ENCODE data around the gene ARMC5. TPM values are rescaled to one million over a fixed set of nuclear protein-coding genes. Genes with fewer than 3 reads are reported as not detected.
A peak's percentile ranks its signal among the peaks of the same experiment; 100 is the strongest.
"Not testable (repeated sequence)": the region's sequence is repeated elsewhere in the genome, so short reads cannot be mapped to it uniquely, and the experiment has no call there.

ARMC5 gene
- 6.7 and 8.2 TPM in 2 replicates for total RNA-seq (2014; rRNA removed; shearing (Covaris generic))
- polyA plus RNA-seq (2015; cell fraction: cytosol; rRNA removed), result 12.0 and 12.1 TPM in 2 replicates
- 13.0 and 17.4 TPM in 2 replicates for polyA plus RNA-seq (2015; cell fraction: nucleus; rRNA removed)

DNA sequence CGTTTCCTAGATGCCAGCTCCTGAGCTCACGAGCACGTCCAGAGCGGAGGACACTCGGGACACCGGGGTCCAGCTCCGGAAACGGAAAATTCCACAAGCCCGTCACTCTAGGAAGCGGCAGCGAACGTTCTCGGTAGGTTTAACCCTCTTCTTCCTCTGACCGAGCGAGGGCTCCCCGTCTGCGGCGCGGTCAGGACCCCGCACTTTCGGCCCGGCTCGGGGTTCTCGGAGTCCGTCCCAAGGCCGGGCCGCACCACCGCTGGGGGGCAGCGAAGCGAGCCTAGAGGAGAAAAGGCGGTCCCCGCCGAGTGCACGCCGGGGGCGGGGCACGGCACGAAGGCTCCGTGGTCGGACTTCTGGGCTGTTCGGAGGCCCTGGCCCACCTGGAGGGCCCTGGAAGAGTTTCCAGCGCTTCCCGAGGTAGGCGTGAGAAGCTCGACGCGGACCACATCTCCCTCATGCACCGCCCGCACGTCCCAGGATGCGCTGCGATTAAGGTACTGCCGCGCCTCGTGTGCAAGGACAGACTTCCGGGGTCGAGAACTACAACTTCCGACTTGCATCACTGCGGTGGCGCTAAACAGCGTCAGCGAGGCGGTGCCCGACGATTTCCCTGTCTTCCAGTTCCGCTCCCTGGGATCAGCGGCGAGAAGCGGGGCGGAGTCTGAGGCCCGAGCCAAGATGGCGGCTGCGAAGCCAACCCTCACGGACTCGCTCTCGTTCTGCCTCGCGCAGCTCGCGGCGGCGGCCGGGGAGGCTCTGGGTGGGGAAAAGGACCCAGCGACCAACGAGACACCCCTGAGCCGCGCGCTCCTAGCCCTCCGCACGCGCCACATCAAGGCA lies at the start of gene ARMC5:
TSS of gene ARMC5 (plus strand) at position 658 of the 843 bp plus-strand sequence. CDS start at position 682, 24 bp downstream.
- DNase-seq (ENCODE audit: low read depth, low spot score), result peak; percentile 97
- in situ Hi-C loops (cut with HindIII; ENCODE audit: low pct_unique_long_range_greater_than_20kb, low sequenced_read_pairs), result no loop called here

DNA sequence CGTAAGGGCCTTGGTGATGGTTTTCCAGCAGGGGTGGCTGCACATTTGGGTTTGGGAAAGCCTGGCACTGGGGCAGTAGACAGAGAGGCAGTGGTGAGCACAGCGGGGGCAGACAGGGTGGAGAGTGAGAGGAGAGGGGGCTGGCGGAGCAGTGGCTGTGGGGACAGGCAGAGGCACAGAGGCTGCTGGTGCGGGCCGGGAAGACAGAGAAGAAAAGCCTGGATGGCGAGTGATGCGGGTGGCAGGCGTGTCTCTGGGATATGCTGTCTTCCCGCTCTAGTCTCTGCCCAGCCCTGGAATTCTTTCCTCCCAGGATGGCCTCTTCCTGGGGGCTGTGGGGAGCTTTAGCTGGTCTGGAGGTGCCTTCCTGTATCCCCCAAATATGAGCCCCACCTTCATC lies 49.2 kb upstream of the ARMC5 start:
- in situ Hi-C loops (cut with HindIII; ENCODE audit: low pct_unique_long_range_greater_than_20kb, low sequenced_read_pairs), result no loop called here
- DNase-seq (ENCODE audit: low read depth, low spot score), result no peak

GRCh38 chr16:31411024-31411844 lies 48.1 kb upstream of the ARMC5 start:
- in situ Hi-C loops (cut with HindIII; ENCODE audit: low pct_unique_long_range_greater_than_20kb, low sequenced_read_pairs), result no loop called here
- no peak for DNase-seq (ENCODE audit: low read depth, low spot score)

GRCh38 chr16:31412750-31413149 lies 46.6 kb upstream of the ARMC5 start:
- in situ Hi-C loops (cut with HindIII; ENCODE audit: low pct_unique_long_range_greater_than_20kb, low sequenced_read_pairs), result no loop called here
- no peak for DNase-seq (ENCODE audit: low read depth, low spot score)

DNA sequence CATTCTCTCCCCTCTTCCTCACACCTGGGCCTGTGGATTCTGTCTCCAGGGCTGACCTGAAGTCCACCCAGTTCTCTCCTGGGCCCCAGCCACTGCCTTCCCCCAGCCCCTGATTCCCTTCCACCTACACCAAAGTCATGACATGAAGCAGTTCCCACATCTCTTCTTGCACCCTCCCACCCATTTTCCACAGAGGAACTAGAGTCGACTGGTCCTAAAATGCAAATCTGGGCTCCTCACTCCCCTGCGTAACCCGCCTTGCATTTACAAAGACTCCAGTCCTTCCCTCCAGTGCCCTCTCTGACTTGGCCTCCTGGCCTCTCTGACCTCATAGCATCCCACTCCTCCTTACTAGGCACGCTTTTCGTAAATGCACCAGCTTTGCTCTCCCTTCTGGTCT lies 45.9 kb upstream of the ARMC5 start:
- no peak for DNase-seq (ENCODE audit: low read depth, low spot score)
- in situ Hi-C loops (cut with HindIII; ENCODE audit: low pct_unique_long_range_greater_than_20kb, low sequenced_read_pairs), result no loop called here

DNA sequence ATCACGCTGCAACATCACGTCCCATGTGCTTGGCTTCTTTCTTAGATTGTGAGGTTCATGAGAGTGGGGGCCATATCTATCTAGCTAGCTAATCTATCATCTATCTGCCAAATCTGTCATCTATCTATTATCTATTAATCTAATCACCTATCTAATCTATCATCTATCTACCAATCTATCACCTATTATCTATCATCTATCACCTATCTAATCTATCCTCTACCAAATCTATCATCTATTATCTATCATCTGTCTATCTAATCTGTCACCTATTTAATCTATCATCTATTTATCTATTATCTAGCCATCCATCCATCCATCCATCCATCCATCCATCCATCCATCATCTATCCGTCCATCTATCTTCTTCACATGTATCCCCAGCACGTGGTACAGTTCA lies 45.4 kb upstream of the ARMC5 start:
- DNase-seq (ENCODE audit: low read depth, low spot score), result no peak
- in situ Hi-C loops (cut with HindIII; ENCODE audit: low pct_unique_long_range_greater_than_20kb, low sequenced_read_pairs), result no loop called here

DNA sequence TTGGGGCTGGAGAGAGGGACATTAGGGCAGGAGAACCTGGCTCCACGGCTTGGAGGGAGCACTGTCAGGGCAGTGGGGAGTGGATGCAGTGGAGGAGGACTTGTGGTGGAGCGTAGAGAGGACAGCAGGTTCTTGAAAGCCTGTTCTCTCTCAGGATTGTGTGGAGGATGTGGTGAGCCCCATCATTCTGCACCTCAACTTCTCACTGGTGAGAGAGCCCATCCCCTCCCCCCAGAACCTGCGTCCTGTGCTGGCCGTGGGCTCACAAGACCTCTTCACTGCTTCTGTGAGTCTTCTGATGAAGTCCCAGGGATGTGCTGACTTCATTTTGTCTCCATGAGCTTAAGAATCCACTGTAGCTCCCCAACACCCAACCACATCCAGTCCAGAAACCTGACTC lies 44.6 kb upstream of the ARMC5 start:
- no peak for DNase-seq (ENCODE audit: low read depth, low spot score)
- in situ Hi-C loops (cut with HindIII; ENCODE audit: low pct_unique_long_range_greater_than_20kb, low sequenced_read_pairs), result no loop called here

DNA sequence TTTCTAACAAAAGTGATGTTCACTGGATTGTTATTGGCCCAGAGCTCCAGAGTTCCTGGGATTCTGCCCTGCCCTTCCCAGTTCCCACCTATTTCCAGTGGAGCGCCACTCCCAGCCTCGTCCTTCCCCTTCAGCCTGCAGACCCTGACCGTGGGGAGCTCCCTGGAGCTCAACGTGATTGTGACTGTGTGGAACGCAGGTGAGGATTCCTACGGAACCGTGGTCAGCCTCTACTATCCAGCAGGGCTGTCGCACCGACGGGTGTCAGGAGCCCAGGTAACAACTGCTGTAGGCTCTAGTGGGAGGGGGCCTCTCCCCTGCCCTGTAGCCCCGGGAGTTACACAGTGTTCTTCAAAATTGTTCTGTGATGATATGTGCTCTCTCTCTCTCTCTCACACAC lies 42.9 kb upstream of the ARMC5 start:
- in situ Hi-C loops (cut with HindIII; ENCODE audit: low pct_unique_long_range_greater_than_20kb, low sequenced_read_pairs), result no loop called here
- no peak for DNase-seq (ENCODE audit: low read depth, low spot score)

DNA sequence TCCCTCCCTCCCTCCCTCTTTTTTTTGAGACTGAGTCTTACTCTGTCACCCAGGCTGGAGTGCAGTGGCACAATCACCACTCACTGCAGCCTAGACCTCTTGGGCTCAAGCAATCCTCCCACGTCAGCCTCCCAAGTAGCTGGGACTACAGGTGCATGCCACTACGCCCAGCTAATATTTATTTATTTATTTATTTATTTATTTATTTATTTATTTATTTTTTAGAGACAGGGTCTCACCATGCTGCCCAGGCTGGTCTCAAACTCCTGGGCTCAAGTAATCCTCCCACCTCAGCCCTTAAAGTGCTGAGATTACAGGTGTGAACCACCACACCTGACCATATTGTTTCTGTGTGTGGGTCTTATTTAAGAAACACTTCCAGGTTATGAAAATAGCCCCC lies 42.3 kb upstream of the ARMC5 start:
- in situ Hi-C loops (cut with HindIII; ENCODE audit: low pct_unique_long_range_greater_than_20kb, low sequenced_read_pairs); DNase-seq (ENCODE audit: low read depth, low spot score): not testable (repeated sequence)

DNA sequence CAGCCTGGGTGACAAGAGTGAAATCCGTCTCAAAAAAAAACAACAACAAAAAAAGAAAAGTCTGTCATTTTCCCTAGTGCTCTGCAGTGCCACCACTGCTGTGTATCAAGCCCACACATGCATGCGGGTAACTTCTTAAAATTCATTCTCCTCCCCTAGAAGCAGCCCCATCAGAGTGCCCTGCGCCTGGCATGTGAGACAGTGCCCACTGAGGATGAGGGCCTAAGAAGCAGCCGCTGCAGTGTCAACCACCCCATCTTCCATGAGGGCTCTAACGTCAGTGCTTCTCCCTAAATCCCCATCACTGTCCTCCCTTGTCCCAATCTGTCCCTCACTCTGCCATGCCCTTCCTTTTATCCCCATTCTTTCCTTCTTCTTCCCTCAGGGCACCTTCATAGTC lies 41.4 kb upstream of the ARMC5 start:
- DNase-seq (ENCODE audit: low read depth, low spot score), result no peak

DNA sequence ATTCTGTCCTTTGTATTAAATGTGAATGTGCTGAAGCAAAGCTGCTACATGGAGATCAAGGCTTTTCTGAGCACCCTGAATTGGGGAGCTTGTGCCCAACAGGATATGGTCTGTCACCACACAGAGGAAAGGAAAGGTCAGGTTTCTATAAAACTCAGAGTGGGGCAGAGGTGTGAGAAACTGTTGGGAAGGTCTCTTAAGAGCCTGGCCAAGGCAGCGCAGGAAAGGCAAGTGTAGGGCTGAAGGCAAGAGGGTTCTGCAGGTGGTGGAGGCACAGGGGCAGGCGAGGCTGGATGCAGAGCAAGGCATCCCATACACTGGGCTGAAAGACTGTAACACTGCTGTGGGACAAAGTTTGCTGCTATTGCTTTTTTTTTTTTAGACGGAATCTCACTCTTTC lies 39.3 kb upstream of the ARMC5 start:
- in situ Hi-C loops (cut with HindIII; ENCODE audit: low pct_unique_long_range_greater_than_20kb, low sequenced_read_pairs), result no loop called here
- DNase-seq (ENCODE audit: low read depth, low spot score), result no peak

More for the DNA sequence above, 41.4 kb upstream of the ARMC5 start:
- in situ Hi-C loops (cut with HindIII; ENCODE audit: low pct_unique_long_range_greater_than_20kb, low sequenced_read_pairs), result no loop called here

- DNase-seq (ENCODE audit: low read depth, low spot score), result no peak
- in situ Hi-C loops (cut with HindIII; ENCODE audit: low pct_unique_long_range_greater_than_20kb, low sequenced_read_pairs), result no loop called here
These were observed 37.7 kb upstream of the ARMC5 start for GRCh38 chr16:31421587-31421986.

DNA sequence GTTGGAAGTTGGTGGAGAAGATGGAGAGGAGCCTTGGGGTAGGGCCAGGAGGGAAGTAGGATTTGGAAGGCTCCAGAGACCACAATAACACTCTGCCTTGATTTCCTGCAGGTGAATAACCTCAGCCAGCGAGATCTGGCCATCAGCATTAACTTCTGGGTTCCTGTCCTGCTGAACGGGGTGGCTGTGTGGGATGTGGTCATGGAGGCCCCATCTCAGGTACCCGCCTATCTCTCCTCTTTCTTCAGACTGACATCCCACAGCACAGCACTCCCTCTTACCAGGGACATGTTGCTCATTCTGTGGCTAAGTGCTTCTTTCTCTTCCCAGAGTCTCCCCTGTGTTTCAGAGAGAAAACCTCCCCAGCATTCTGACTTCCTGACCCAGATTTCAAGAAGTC lies 36.1 kb upstream of the ARMC5 start:
- in situ Hi-C loops (cut with HindIII; ENCODE audit: low pct_unique_long_range_greater_than_20kb, low sequenced_read_pairs), result no loop called here
- DNase-seq (ENCODE audit: low read depth, low spot score), result no peak

DNA sequence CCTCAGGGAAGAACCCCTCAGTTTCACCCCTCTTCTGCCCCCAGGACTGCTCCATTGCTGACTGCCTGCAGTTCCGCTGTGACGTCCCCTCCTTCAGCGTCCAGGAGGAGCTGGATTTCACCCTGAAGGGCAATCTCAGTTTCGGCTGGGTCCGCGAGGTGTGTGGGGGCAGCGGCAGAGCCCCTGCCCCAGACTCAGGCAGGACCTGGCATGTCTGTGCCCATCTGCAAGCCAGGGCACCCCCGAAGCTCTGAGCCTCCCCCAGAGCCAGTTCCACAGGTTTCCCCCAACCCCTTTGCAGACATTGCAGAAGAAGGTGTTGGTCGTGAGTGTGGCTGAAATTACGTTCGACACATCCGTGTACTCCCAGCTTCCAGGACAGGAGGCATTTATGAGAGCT lies 35.5 kb upstream of the ARMC5 start:
- no peak for DNase-seq (ENCODE audit: low read depth, low spot score)
- in situ Hi-C loops (cut with HindIII; ENCODE audit: low pct_unique_long_range_greater_than_20kb, low sequenced_read_pairs), result no loop called here

GRCh38 chr16:31427441-31428278 lies 31.6 kb upstream of the ARMC5 start:
- DNase-seq (ENCODE audit: low read depth, low spot score), result peak; percentile 34
- in situ Hi-C loops (cut with HindIII; ENCODE audit: low pct_unique_long_range_greater_than_20kb, low sequenced_read_pairs), result no loop called here

- DNase-seq (ENCODE audit: low read depth, low spot score), result no peak
- in situ Hi-C loops (cut with HindIII; ENCODE audit: low pct_unique_long_range_greater_than_20kb, low sequenced_read_pairs), result no loop called here
These were observed 31.1 kb upstream of the ARMC5 start, which contains the start of gene COX6A2 for GRCh38 chr16:31428279-31428597. COX6A2 (minus strand) TSS chr16:31428360; CDS start chr16:31428325, 35 bp downstream.

DNA sequence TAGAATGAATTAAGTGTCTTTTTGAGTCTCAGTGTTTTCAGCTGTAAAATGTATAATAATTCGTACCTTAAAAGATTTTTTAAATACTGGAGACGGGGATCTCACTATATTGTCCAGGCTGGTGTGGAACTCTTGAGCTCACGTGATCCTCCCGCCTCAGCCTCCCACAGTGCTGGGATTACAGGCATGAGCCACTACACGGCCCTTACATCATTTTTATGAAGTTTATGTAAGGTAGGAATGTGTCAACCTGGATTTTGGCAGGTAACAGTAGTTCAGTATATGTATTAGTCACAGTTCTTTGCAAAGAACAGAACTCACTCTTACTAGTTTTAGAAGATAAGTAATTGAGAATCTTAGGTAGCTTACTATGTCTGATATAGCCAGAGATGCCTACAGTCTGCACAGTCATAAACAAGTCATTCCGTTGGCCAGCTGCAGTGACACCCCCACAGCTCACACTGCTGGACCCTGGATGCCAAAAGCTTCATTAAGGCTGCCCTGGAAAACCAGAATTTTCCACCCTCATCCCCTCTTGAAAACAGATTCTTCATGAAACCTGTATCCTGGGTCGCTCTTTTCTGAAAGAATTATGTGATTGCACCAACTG lies 30.6 kb upstream of the ARMC5 start:
- in situ Hi-C loops (cut with HindIII; ENCODE audit: low pct_unique_long_range_greater_than_20kb, low sequenced_read_pairs), result no loop called here

More for the DNA sequence above, 30.6 kb upstream of the ARMC5 start:
- no peak for DNase-seq (ENCODE audit: low read depth, low spot score)
